H9 (cell line): Measurements from ENCODE around the gene MAP1LC3B. TPM values are rescaled to one million over a fixed set of nuclear protein-coding genes. Genes with fewer than 3 reads are reported as not detected.
A peak's percentile ranks its signal among the peaks of the same experiment; 100 is the strongest.

Experiments used
- DNase-seq: peaks from one replicate; pipeline ENCODE4 v3.0.0-alpha.2; 2017
- H2AFZ ChIP-seq: one replicate; pipeline ENCODE4 v1.6.1; 2013; ENCODE audit warnings: mild to moderate bottlenecking, low read length, control low read depth, moderate library complexity
- H2AK5ac ChIP-seq: 2 replicates; pipeline ENCODE4 v1.6.1; 2013; ENCODE audit warnings: low read length, control low read depth, mixed read lengths; ENCODE audit not compliant: insufficient read length
- H2BK120ac ChIP-seq: one replicate; pipeline ENCODE4 v1.6.1; 2013; ENCODE audit warnings: low read depth, mild to moderate bottlenecking, low read length, control low read depth, inconsistent platforms; ENCODE audit not compliant: poor library complexity, severe bottlenecking
- H2BK12ac ChIP-seq: 2 replicates; pipeline ENCODE4 v1.6.1; 2013; ENCODE audit warnings: low read length, control low read depth, mixed read lengths, low read depth; ENCODE audit not compliant: insufficient read length
- H2BK15ac ChIP-seq: 2 replicates; pipeline ENCODE4 v1.6.1; 2013; ENCODE audit warnings: low read depth, low read length, control low read depth
- H2BK20ac ChIP-seq: one replicate; pipeline ENCODE4 v1.6.1; 2013; ENCODE audit warnings: low read depth, mild to moderate bottlenecking, low read length, control low read depth, inconsistent platforms; ENCODE audit not compliant: poor library complexity, severe bottlenecking
- H2BK5ac ChIP-seq: 2 replicates; pipeline ENCODE4 v1.6.1; 2013; ENCODE audit warnings: low read length, control low read depth, mixed read lengths; ENCODE audit not compliant: insufficient read length
- H3K14ac ChIP-seq: 2 replicates; pipeline ENCODE4 v1.6.1; 2013; ENCODE audit warnings: low read length, control low read depth; ENCODE audit not compliant: insufficient read depth
- H3K18ac ChIP-seq: 2 replicates; pipeline ENCODE4 v1.6.1; 2013; ENCODE audit warnings: low read depth, mild to moderate bottlenecking, mixed read lengths, low read length, control low read depth; ENCODE audit not compliant: insufficient read length
- H3K23ac ChIP-seq: 2 replicates; pipeline ENCODE4 v1.6.1; 2013; ENCODE audit warnings: low read length, control low read depth, mixed read lengths, low read depth; ENCODE audit not compliant: insufficient read length
- H3K23me2 ChIP-seq: 2 replicates; pipeline ENCODE4 v1.6.1; 2013; ENCODE audit warnings: low read depth, mild to moderate bottlenecking, mixed read lengths, low read length, control low read depth; ENCODE audit not compliant: insufficient read length, poor library complexity, severe bottlenecking
- H3K27ac ChIP-seq: 2 replicates; pipeline ENCODE4 v1.5.1; 2013; ENCODE audit warnings: low read length, control low read depth, mixed read lengths, low read depth; ENCODE audit not compliant: insufficient read length
- H3K27me3 ChIP-seq: 2 replicates; pipeline ENCODE4 v1.6.1; 2013; ENCODE audit warnings: low read length, control low read depth, inconsistent platforms; ENCODE audit not compliant: insufficient read depth
- H3K4ac ChIP-seq: 2 replicates; pipeline ENCODE4 v1.6.1; 2013; ENCODE audit warnings: low read depth, mild to moderate bottlenecking, control low read depth, inconsistent platforms, low read length, moderate library complexity
- H3K4me1 ChIP-seq: 2 replicates; pipeline ENCODE4 v1.6.1; 2013; ENCODE audit warnings: low read length, control low read depth, inconsistent platforms; ENCODE audit not compliant: insufficient read depth
- H3K4me2 ChIP-seq: 2 replicates; pipeline ENCODE4 v1.6.1; 2013; ENCODE audit warnings: low read length, control low read depth, mixed read lengths; ENCODE audit not compliant: insufficient read length, insufficient read depth
- H3K56ac ChIP-seq: 2 replicates; pipeline ENCODE4 v1.6.1; 2013; ENCODE audit warnings: low read depth, mild to moderate bottlenecking, mixed read lengths, low read length, control low read depth; ENCODE audit not compliant: insufficient read length
- H3K79me1 ChIP-seq: 2 replicates; pipeline ENCODE4 v1.6.1; 2013; ENCODE audit warnings: low read depth, mild to moderate bottlenecking, moderate library complexity, low read length, control low read depth, inconsistent platforms; ENCODE audit not compliant: insufficient read depth, poor library complexity, severe bottlenecking
- H3K79me2 ChIP-seq: 2 replicates; pipeline ENCODE4 v1.6.1; 2013; ENCODE audit warnings: low read length, control low read depth, inconsistent platforms; ENCODE audit not compliant: insufficient read depth
- H3K9ac ChIP-seq: 2 replicates; pipeline ENCODE4 v1.6.1; 2013; ENCODE audit warnings: low read length, control low read depth, mixed read lengths; ENCODE audit not compliant: insufficient read length; ENCODE audit errors: extremely low read depth
- H3K9me3 ChIP-seq: one replicate; pipeline ENCODE4 v1.6.1; 2013; ENCODE audit warnings: low read depth, low read length, inconsistent platforms; ENCODE audit not compliant: control insufficient read depth
- H3T11ph ChIP-seq: one replicate; pipeline ENCODE4 v1.6.1; 2013; ENCODE audit warnings: mild to moderate bottlenecking, low read length, control low read depth, inconsistent platforms
- H4K20me1 ChIP-seq: one replicate; pipeline ENCODE4 v1.6.1; 2013; ENCODE audit not compliant: control insufficient read depth, insufficient read length, insufficient read depth
- H4K5ac ChIP-seq: 2 replicates; pipeline ENCODE4 v1.6.1; 2013; ENCODE audit warnings: low read depth, mild to moderate bottlenecking, mixed read lengths, low read length, control low read depth; ENCODE audit not compliant: insufficient read length
- H4K8ac ChIP-seq: replicated peaks from 2 replicates; pipeline ENCODE4 v1.6.1; 2013; ENCODE audit warnings: low read length, control low read depth, mixed read lengths, low read depth; ENCODE audit not compliant: insufficient read length
- H4K91ac ChIP-seq: 2 replicates; pipeline ENCODE4 v1.6.1; 2013; ENCODE audit warnings: low read depth, mild to moderate bottlenecking, moderate library complexity, mixed read lengths, low read length, control low read depth; ENCODE audit not compliant: insufficient read length
- H3K27ac Mint-ChIP-seq, 3 experiments: 2 replicates in 2 of 3; 3 replicates in 1 of 3; pipeline ENCODE4 v1.8.0; 2020 to 2021; ENCODE audit warnings: mixed read lengths in 3 of 3, mild to moderate bottlenecking in 1 of 3, moderate library complexity in 1 of 3
- H3K27me3 Mint-ChIP-seq: 2 replicates; pipeline ENCODE4 v1.8.0; 2021; ENCODE audit warnings: low read depth, mild to moderate bottlenecking, moderate library complexity, mixed read lengths
- H3K36me3 Mint-ChIP-seq, 3 experiments: 2 replicates in 2 of 3; 3 replicates in 1 of 3; pipeline ENCODE4 v1.8.0; 2020 to 2021; ENCODE audit warnings: low read depth in 3 of 3, mixed read lengths in 3 of 3; ENCODE audit not compliant: insufficient read depth in 1 of 3
- H3K4me1 Mint-ChIP-seq, 2 experiments: 2 replicates each; pipeline ENCODE4 v1.8.0; 2020; ENCODE audit warnings: mixed read lengths in 2 of 2
- H3K4me3 Mint-ChIP-seq, 2 experiments: 2 replicates in 1 of 2; 3 replicates in 1 of 2; pipeline ENCODE4 v1.8.0; 2020 to 2021; ENCODE audit warnings: mild to moderate bottlenecking in 2 of 2, mixed read lengths in 2 of 2, moderate library complexity in 1 of 2
- H3K9me3 Mint-ChIP-seq, 2 experiments: 2 replicates in 1 of 2; 3 replicates in 1 of 2; pipeline ENCODE4 v1.8.0; 2020; ENCODE audit warnings: mild to moderate bottlenecking in 2 of 2, mixed read lengths in 2 of 2, moderate library complexity in 1 of 2
- WGBS: extraction: QIAGEN DNeasy Blood & Tissue Kit; methylation state at CpG from one replicate; pipeline ENCODE4 v1.1.7; 2013; ENCODE audit warnings: missing lambda C conversion rate, low lambda C conversion rate, mixed read lengths; ENCODE audit not compliant: insufficient read length; ENCODE audit errors: extremely low coverage; 5-methylcytosine and 5-hydroxymethylcytosine counted together
- total RNA-seq: library from RNA; stranded (reverse); gene quantifications from 2 replicates; pipeline ENCODE4 v1.2.1, GENCODE V29; 2021
- TF ChIP-seq, protein P1 (sequence below): fragments of 200-600 bp; sonication (generic); conservative IDR thresholded peaks from 3 replicates; pipeline ENCODE4 v1.8.0; 2021; ENCODE audit warnings: antibody characterized with exemption, mild to moderate bottlenecking

Gene MAP1LC3B
- total RNA-seq, 1 experiment from 2014 or later = 47.1 TPM

DNA sequence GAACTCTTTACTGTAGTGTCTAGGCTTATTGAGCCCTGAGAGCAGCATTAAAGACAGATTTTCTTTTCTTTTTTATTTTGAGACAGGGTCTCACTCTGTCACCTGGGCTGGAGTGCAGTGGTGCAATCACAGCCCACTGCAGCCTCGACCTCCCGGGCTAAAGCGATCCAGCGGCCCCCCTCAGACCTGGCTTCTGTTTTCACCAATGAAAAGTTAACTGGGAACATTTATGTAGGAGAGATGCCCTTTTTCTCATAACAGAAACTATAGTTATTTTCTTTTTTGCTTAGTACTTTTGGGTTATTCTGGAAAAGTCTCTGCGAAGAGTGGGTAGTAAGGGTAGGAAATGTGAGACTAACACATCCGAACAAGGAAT lies 1.5 kb downstream of the MAP1LC3B start:
- H3K4me3 Mint-ChIP-seq = peak overlapping the region; percentile 79 to 88
- Histone ChIP-seq H4K91ac (no peak overlapping the region), H3K9me3 (no peaks in the 10 kb centered on the region), H3K23me2 (peaks cover 4% of the 10 kb centered on the region), H3K79me2 (peaks cover 4% of the 10 kb centered on the region; the same call in 1 of the 2 replicates), H2BK12ac (no peak overlapping the region), H3T11ph (no peak overlapping the region), H3K56ac (no peak overlapping the region), H2BK15ac (no peak overlapping the region), H3K4ac (no peak overlapping the region), H2BK20ac (no peak overlapping the region), H3K4me2 (peak overlapping the region; percentile 78), H2BK5ac (no peak overlapping the region), H3K9ac (no peak overlapping the region), H2AFZ (no peak overlapping the region), H3K14ac (no peak overlapping the region), H3K27me3 (no peaks in the 10 kb centered on the region), H3K18ac (no peak overlapping the region), H2BK120ac (no peak overlapping the region), H4K8ac (no peak overlapping the region), H3K27ac (no peak overlapping the region), H4K20me1 (no peaks in the 10 kb centered on the region), H3K79me1 (peaks cover 2% of the 10 kb centered on the region), H3K4me1 (no peaks in the 10 kb centered on the region; the same call in 1 of the 2 replicates), H4K5ac (no peak overlapping the region), H2AK5ac (no peak overlapping the region), H3K23ac (no peak overlapping the region)
- H3K9me3 Mint-ChIP-seq = no peaks in the 10 kb centered on the region; a peak in 1 of 5 replicates
- peaks cover 0 to 10% (median 3%) of the 10 kb centered on the region in 3 experiments for H3K36me3 Mint-ChIP-seq
- TF ChIP-seq, protein P1, sequence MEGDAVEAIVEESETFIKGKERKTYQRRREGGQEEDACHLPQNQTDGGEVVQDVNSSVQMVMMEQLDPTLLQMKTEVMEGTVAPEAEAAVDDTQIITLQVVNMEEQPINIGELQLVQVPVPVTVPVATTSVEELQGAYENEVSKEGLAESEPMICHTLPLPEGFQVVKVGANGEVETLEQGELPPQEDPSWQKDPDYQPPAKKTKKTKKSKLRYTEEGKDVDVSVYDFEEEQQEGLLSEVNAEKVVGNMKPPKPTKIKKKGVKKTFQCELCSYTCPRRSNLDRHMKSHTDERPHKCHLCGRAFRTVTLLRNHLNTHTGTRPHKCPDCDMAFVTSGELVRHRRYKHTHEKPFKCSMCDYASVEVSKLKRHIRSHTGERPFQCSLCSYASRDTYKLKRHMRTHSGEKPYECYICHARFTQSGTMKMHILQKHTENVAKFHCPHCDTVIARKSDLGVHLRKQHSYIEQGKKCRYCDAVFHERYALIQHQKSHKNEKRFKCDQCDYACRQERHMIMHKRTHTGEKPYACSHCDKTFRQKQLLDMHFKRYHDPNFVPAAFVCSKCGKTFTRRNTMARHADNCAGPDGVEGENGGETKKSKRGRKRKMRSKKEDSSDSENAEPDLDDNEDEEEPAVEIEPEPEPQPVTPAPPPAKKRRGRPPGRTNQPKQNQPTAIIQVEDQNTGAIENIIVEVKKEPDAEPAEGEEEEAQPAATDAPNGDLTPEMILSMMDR = no peak
- peaks cover 20 to 22% of the 10 kb centered on the region in 2 experiments for H3K4me1 Mint-ChIP-seq
- H3K27ac Mint-ChIP-seq = no peak overlapping the region
- WGBS = no CpG with 5 or more reads among the region's 6 CpGs
- H3K27me3 Mint-ChIP-seq = peaks cover 2% of the 10 kb centered on the region; the same call in 1 of the 2 replicates
- no peak for DNase-seq
